Central memory CD8-positive, alpha-beta T cell (primary cell): ENCODE measurements around the gene UBAC1.

Experiments used
- ATAC-seq: fragments of 150-1000 bp; cut with Tn5 transposase; replicated peaks from 2 replicates; pipeline ENCODE4 v1.10.0; 2022; ENCODE audit warnings: mild to moderate bottlenecking, moderate FRiP score, moderate number of reproducible peaks; ENCODE audit not compliant: poor library complexity, severe bottlenecking; ENCODE audit errors: extremely low read depth
- DNase-seq, 2 donors: peaks; one replicate each; pipeline ENCODE4 v3.0.0; 2021; ENCODE audit warnings: low spot score in 2 of 2
- H3K27ac Mint-ChIP-seq: one replicate; pipeline ENCODE4 v1.8.0; 2022; ENCODE audit warnings: low read depth, mild to moderate bottlenecking, moderate library complexity, mixed read lengths
- H3K27me3 Mint-ChIP-seq: one replicate; pipeline ENCODE4 v1.8.0; 2022; ENCODE audit warnings: mixed read lengths
- H3K36me3 Mint-ChIP-seq: one replicate; pipeline ENCODE4 v1.8.0; 2022; ENCODE audit warnings: mild to moderate bottlenecking, moderate library complexity, mixed read lengths; ENCODE audit not compliant: insufficient read depth
- H3K4me1 Mint-ChIP-seq: one replicate; pipeline ENCODE4 v1.8.0; 2022; ENCODE audit warnings: mixed read lengths
- H3K4me3 Mint-ChIP-seq: one replicate; pipeline ENCODE4 v1.8.0; 2022; ENCODE audit warnings: mild to moderate bottlenecking, moderate library complexity, mixed read lengths
- H3K9me3 Mint-ChIP-seq: one replicate; pipeline ENCODE4 v1.8.0; 2022; ENCODE audit warnings: mixed read lengths

Gene UBAC1

DNA sequence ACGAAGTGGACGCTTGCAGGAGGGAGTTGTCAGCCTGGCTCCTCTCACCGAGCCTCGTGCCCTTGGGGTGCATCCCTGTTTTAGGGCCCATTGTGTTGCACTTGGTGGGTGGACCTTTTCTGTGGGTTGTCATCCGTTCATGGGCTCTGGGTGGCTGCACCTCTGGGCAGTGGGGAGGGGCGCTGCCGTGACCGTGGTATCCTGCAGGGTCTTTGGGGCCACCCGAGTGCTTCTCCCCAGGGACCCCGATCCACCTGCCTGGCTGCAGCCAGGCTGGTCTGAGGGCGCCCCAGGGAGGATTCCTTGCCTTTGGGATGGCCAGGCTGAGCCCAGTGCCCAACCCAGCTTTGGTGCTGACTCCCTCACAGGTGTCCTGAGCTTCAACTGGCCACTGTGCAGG is 41.0 kb upstream of the UBAC1 start:
- Mint-ChIP-seq H3K36me3 (peaks cover 2% of the 10 kb centered on the region), H3K27me3 (no peaks in the 10 kb centered on the region), H3K4me1 (peaks cover 1% of the 10 kb centered on the region), H3K27ac (no peak overlapping the region), H3K9me3 (no peaks in the 10 kb centered on the region), H3K4me3 (no peak overlapping the region)
- ATAC-seq (no peak), DNase-seq (no peak)

DNA sequence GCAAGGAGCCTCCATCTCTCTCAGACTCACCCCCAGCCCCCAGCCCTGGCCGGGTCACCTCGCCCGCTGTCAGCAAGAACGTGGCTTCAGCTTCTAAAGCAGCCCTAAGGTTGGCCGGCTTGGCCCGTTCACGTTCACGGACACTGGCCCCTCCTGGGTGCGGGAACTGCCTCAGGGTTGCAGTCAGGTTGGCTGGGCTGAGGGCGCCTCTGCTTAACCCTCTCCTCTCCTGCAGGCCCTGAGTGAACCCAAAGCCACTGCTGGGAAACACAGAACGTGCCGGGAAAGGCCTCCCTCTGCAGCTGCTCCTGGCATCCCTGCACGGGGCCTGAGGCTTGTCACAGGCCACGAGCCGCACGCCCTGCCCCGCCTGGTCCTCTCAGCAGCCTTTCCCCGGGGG is 40.1 kb upstream of the UBAC1 start:
- peaks cover 2% of the 10 kb centered on the region for H3K36me3 Mint-ChIP-seq
- no peak overlapping the region for H3K27ac Mint-ChIP-seq
- no peaks in the 10 kb centered on the region for H3K4me1 Mint-ChIP-seq
- H3K27me3 Mint-ChIP-seq: no peaks in the 10 kb centered on the region
- no peak overlapping the region for H3K4me3 Mint-ChIP-seq
- no peak for ATAC-seq
- no peak for DNase-seq
- H3K9me3 Mint-ChIP-seq: no peaks in the 10 kb centered on the region

DNA sequence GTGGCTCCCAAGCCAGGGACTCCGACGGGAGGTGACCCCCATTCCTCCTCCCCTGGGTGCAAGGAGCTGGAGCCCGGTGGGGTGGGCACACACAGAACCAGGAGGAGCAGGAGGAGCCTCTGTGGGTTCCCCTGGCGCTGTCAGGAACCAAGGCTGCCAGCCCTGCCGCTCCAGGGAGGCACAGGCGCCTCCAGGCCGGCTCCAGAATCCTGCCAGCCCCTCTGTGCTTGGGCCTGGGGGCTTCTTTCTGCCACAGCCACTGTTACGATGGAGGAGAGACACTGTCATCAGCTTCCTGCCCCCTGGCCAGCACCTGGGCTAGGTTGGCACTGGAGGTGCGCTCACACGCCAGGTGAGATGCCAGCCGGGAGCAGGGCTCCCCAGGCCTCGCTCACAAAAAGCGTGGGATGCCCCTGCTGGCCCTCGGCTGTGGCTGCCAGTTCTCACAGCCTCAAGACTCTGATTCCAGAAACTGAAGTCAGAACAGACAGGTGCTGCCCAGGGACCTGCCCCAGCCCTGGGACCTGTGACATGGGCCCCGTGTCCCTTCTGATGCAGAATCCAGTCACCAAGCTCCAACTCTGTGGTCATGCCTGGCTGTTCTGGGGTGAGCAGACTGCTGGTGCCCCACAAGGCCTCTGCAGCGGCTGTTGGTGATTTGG is 37.4 kb upstream of the UBAC1 start:
- Mint-ChIP-seq H3K4me1 (peaks cover 5% of the 10 kb centered on the region), H3K36me3 (peaks cover 2% of the 10 kb centered on the region), H3K9me3 (no peaks in the 10 kb centered on the region), H3K4me3 (no peak overlapping the region), H3K27me3 (no peaks in the 10 kb centered on the region), H3K27ac (no peak overlapping the region)
- DNase-seq (no peak), ATAC-seq (no peak)

GRCh38 chr9:135998016-135998380 is 36.8 kb upstream of the UBAC1 start:
- H3K36me3 Mint-ChIP-seq: peaks cover 2% of the 10 kb centered on the region
- no peak overlapping the region for H3K4me3 Mint-ChIP-seq
- ATAC-seq: no peak
- no peaks in the 10 kb centered on the region for H3K27me3 Mint-ChIP-seq
- H3K9me3 Mint-ChIP-seq: no peaks in the 10 kb centered on the region
- H3K27ac Mint-ChIP-seq: no peak overlapping the region
- no peak for DNase-seq
- H3K4me1 Mint-ChIP-seq: peaks cover 5% of the 10 kb centered on the region

- peaks cover 5% of the 10 kb centered on the region for H3K4me1 Mint-ChIP-seq
Measured at GRCh38 chr9:135997090-135998015, 36.2 kb upstream of the UBAC1 start.

DNA sequence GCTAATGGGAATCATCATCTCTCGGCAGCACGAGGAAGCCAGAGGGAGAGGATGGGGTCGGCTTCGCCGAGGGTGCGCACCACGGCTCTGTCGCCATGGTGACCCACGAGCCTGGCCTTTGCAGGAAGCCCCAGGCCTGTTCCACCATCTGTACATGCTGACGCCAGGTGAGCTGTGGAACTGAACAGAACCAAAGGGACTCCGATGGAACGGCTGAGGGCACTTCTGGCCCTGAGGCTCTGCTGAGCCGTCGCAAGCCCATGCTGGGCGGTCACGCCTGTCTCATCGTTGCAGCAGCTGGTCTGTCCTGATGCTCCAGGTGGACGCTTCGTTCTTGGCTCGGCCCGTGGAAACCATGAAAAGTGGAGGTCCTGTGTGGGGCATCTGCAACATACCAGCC is 34.6 kb upstream of the UBAC1 start:
- ATAC-seq (no peak), DNase-seq (no peak)
- H3K27ac Mint-ChIP-seq: no peak overlapping the region
- H3K4me3 Mint-ChIP-seq: no peak overlapping the region
- no peaks in the 10 kb centered on the region for H3K27me3 Mint-ChIP-seq
- no peaks in the 10 kb centered on the region for H3K9me3 Mint-ChIP-seq
- H3K36me3 Mint-ChIP-seq: peaks cover 2% of the 10 kb centered on the region
- peaks cover 12% of the 10 kb centered on the region for H3K4me1 Mint-ChIP-seq

More at GRCh38 chr9:135997090-135998015, 36.2 kb upstream of the UBAC1 start:
- DNase-seq (no peak), ATAC-seq (no peak)
- no peaks in the 10 kb centered on the region for H3K9me3 Mint-ChIP-seq
- H3K36me3 Mint-ChIP-seq: peaks cover 2% of the 10 kb centered on the region
- no peaks in the 10 kb centered on the region for H3K27me3 Mint-ChIP-seq
- H3K27ac Mint-ChIP-seq: no peak overlapping the region
- H3K4me3 Mint-ChIP-seq: no peak overlapping the region

- H3K27me3 Mint-ChIP-seq: no peaks in the 10 kb centered on the region
- ATAC-seq (no peak), DNase-seq (no peak)
- H3K4me3 Mint-ChIP-seq: no peak overlapping the region
- H3K36me3 Mint-ChIP-seq: peaks cover 2% of the 10 kb centered on the region
- peak overlapping the region; percentile 44 for H3K27ac Mint-ChIP-seq
- peaks cover 12% of the 10 kb centered on the region for H3K4me1 Mint-ChIP-seq
- H3K9me3 Mint-ChIP-seq: no peaks in the 10 kb centered on the region
Measured at GRCh38 chr9:135994501-135995192, 33.5 kb upstream of the UBAC1 start.

DNA sequence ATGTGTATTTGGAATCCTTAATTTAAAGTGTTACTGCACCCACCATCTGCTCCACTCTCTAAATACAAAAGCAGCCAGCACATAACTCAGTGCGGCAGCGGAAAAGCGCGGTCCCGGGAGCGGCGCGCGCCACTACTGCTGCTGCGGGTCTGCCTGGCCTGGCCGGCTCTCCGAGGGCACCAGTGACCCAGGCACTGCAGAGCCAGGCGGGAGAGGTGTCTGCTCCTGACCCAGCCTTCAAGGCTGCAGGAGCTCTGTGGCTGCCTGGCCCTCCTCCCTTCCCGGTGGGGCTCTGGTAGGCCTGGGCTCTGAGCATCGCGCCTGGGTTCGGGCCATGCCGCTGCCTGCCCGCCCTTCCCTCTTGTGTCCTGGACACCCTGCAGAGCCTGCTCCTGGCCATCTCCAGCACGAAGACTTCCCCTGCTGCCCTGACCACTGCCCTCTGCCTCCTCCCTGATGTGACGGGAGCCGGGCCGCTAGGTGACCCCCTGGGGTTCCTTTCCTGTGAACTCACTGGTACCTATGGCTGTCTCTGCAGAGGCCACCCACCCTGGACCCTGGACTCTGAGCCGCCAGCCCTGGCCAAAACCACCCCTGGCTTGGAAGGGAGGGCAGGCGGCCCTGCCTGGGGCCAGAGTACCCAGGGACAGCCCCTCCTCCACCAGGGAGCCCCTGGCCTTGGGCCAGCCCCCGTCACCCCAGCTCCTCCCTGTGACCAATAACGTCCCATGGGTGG is 32.8 kb upstream of the UBAC1 start:
- no peak overlapping the region for H3K4me3 Mint-ChIP-seq
- H3K36me3 Mint-ChIP-seq: peaks cover 2% of the 10 kb centered on the region
- H3K9me3 Mint-ChIP-seq: no peaks in the 10 kb centered on the region
- ATAC-seq: no peak
- no peak for DNase-seq
- no peaks in the 10 kb centered on the region for H3K27me3 Mint-ChIP-seq
- H3K4me1 Mint-ChIP-seq: peaks cover 12% of the 10 kb centered on the region
- peak overlapping the region; percentile 44 for H3K27ac Mint-ChIP-seq

DNA sequence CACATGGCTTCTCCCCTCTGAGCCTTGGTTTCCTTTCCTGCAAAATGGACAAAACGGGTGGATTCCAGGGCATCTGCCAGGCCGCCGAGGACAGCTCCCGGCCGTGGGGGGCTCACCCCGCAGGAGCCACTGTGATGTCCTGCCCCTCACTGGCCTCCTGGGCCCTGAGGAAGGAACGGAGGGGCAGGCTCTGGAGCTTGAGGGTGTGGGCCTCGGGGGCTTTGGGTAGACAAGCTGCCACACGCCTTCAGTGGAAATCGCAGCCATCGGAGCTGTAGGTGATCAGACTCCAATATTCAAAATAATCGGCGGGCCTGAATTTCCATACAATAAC is 32.2 kb upstream of the UBAC1 start:
- Mint-ChIP-seq H3K36me3 (peaks cover 2% of the 10 kb centered on the region), H3K4me3 (no peak overlapping the region)
- ATAC-seq: no peak

GRCh38 chr9:135992486-135993408 is 31.6 kb upstream of the UBAC1 start:
- H3K27ac Mint-ChIP-seq: no peak overlapping the region
- no peaks in the 10 kb centered on the region for H3K9me3 Mint-ChIP-seq
- H3K36me3 Mint-ChIP-seq: peaks cover 2% of the 10 kb centered on the region

More for the DNA sequence above, 32.2 kb upstream of the UBAC1 start:
- Mint-ChIP-seq H3K4me1 (peaks cover 12% of the 10 kb centered on the region), H3K9me3 (no peaks in the 10 kb centered on the region), H3K27ac (no peak overlapping the region), H3K27me3 (no peaks in the 10 kb centered on the region)
- no peak for DNase-seq

DNA sequence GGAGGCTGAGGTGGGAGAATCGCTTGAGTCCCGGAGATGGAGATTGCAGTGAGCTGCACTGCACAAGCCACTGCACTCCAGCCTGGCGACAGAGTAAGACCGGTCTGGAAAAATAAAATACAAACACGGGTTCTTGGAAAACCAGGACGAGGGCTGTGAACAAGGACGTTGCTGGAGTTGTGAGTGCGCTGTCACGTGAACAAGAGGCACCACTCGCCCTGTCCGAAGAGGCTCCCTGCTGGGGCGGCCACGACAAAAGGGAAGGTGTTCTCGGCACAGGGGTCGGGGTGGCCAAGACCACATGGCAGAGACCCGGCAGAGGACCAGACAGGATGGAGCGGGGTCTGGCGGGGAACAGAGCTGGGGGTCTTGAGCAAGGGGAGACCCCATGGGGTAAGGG is 30.6 kb upstream of the UBAC1 start:
- H3K27me3 Mint-ChIP-seq: no peaks in the 10 kb centered on the region

More at GRCh38 chr9:135992486-135993408, 31.6 kb upstream of the UBAC1 start:
- DNase-seq (no peak), ATAC-seq (peak; percentile 34)
- peaks cover 12% of the 10 kb centered on the region for H3K4me1 Mint-ChIP-seq
- peak overlapping the region; percentile 42 for H3K4me3 Mint-ChIP-seq
- H3K27me3 Mint-ChIP-seq: no peaks in the 10 kb centered on the region

More for the DNA sequence above, 30.6 kb upstream of the UBAC1 start:
- DNase-seq (no peak), ATAC-seq (no peak)
- Mint-ChIP-seq H3K36me3 (peaks cover 2% of the 10 kb centered on the region), H3K4me3 (no peak overlapping the region), H3K9me3 (no peaks in the 10 kb centered on the region), H3K4me1 (peaks cover 12% of the 10 kb centered on the region), H3K27ac (no peak overlapping the region)
